Measurements from ENCODE around the gene PKP3. TPM values are rescaled to one million over a fixed set of nuclear protein-coding genes. Genes with fewer than 3 reads are reported as not detected.

Gene PKP3
- total and polyA plus RNA-seq, 9 of the 15 experiments (the other 6 are each of a cell fraction or from before 2014, with no cell fraction given) = 0.11 to 110 (median 30.7) TPM

GRCh38 chr11:407651-408123, 13.7 kb downstream of the PKP3 start:
- peak overlapping the region in 1 of 2 experiments; percentile 87; a peak in 3 of 4 replicates for H3K9ac ChIP-seq (ENCODE audit: insufficient read depth in 1 of 2, low read depth in 2 of 2, low read length in 2 of 2)
- FAIRE-seq = no peak
- no peak overlapping the region; the same call in 2 of the 3 replicates for H3K27ac ChIP-seq (ENCODE audit: extremely low read depth, low read depth, low read length)
- DNase-seq (ENCODE audit: extremely low read depth in 1 of 4, low spot score in 3 of 4) = no peak
- WGBS (ENCODE audit: insufficient coverage, low coverage, missing lambda C conversion rate) = 51% methylated on average over 23 of the region's 28 CpGs
- peaks cover 31% of the 10 kb centered on the region; the same call in 1 of the 3 replicates for H3K36me3 ChIP-seq (ENCODE audit: control insufficient read depth, insufficient read depth, low read length)
- peak overlapping the region; percentile 58; the same call in 1 of the 2 replicates for H3K4me2 ChIP-seq (ENCODE audit: insufficient read depth, low read length)
- H3K4me1 ChIP-seq (replicated peaks in 1 of 2; ENCODE audit: control insufficient read depth in 2 of 2, insufficient read depth in 2 of 2, low read length in 2 of 2) = peaks cover 6 to 62% of the 10 kb centered on the region in 2 experiments; a peak in 3 of 5 replicates
- in situ Hi-C loops (cut with MboI) (no loop called here), intact Hi-C loops (cut with micrococcal nuclease) (loop anchor here (2.0 kb wide), 1 partner anchor 41 kb away; no protein-coding TSS in a partner anchor)
- H2AFZ ChIP-seq (ENCODE audit: low read depth, low read length) = peak overlapping the region; percentile 80
- H3K9me3 ChIP-seq (replicated peaks; ENCODE audit: control insufficient read depth, insufficient read depth, low read depth, low read length) = no peaks in the 10 kb centered on the region
- H3K27me3 ChIP-seq (ENCODE audit: control insufficient read depth in 2 of 2, insufficient read depth in 2 of 2, low read length in 2 of 2) = no peaks in the 10 kb centered on the region
- H3K79me2 ChIP-seq (ENCODE audit: control insufficient read depth, insufficient read depth, low read length) = peaks cover 11% of the 10 kb centered on the region; the same call in 2 of the 3 replicates
- no peak for ATAC-seq
- no peak overlapping the region for H3K4me3 ChIP-seq
- H4K20me1 ChIP-seq (replicated peaks; ENCODE audit: control insufficient read depth, insufficient read depth, low read length) = no peaks in the 10 kb centered on the region
- ChIA-PET CTCF (ENCODE audit: low intra/inter-chr PET ratio) (interaction anchor here (1.0 kb wide), 1 partner anchor 110 kb away, joined by 3 read pairs; no protein-coding TSS in a partner anchor), POLR2A (interaction anchor here (1.0 to 1.2 kb wide), 2 partner anchors 9 to 14 kb away, joined by 3 to 4 read pairs; partner anchors contain the start of gene PKP3)
- no peaks in the 10 kb centered on the region for H3K9me1 ChIP-seq (ENCODE audit: control insufficient read depth, insufficient read depth, low read length)
- BruUV-seq (replicated peaks) = no TSS peak
- TF ChIP-seq MBD1 (CRISPR knock-in tag; IDR thresholded peaks at IDR 0.05) (peak; percentile 6; the same call in 1 of the 2 replicates), TCF7L2 (IDR thresholded peaks at IDR 0.05; ENCODE audit: low read depth, low read length) (no peak), RBBP5 (IDR thresholded peaks at IDR 0.05; ENCODE audit: borderline replicate concordance, insufficient read depth, low read length, poor library complexity, severe bottlenecking) (no peak), HDAC1 (IDR thresholded peaks at IDR 0.05) (0 out of 4 replicates have a peak, but pooled peaks of 1 of the 2 experiments have one; percentile 8), NCOA6 (IDR thresholded peaks at IDR 0.05) (peak; percentile 8; the same call in 1 of the 2 replicates), ZBTB33 (CRISPR knock-in tag; IDR thresholded peaks at IDR 0.05) (peak; percentile 72), CBFB (CRISPR knock-in tag; IDR thresholded peaks at IDR 0.05) (peak; percentile 22; the same call in 1 of the 2 replicates), EGR1 (conservative IDR thresholded peaks at IDR 0.05) (peak; percentile 70), KLF1 (tag; IDR thresholded peaks at IDR 0.05) (0 out of 2 replicates have a peak, but pooled peaks have one; percentile 24), CLOCK (CRISPR knock-in tag; IDR thresholded peaks at IDR 0.05; ENCODE audit: borderline replicate concordance) (no peak), NR4A1 (CRISPR knock-in tag; IDR thresholded peaks at IDR 0.05) (no peak), NR4A1 (tag; IDR thresholded peaks at IDR 0.05) (0 out of 2 replicates have a peak, but pooled peaks have one; percentile 29), ZNF124 (CRISPR knock-in tag; IDR thresholded peaks at IDR 0.05) (0 out of 2 replicates have a peak, but pooled peaks have one; percentile 42)

Data from K562 (cell line).